GM19467 (cell line): ENCODE data around the gene MROH7.

Experiments
- ATAC-seq: cut with Tn5 transposase; IDR thresholded peaks from one replicate; pipeline ENCODE4 v1.9.1; 2021; ENCODE audit warnings: mild to moderate bottlenecking, moderate library complexity; ENCODE audit not compliant: unreplicated experiment

The MROH7 gene

GRCh38 chr1:54728027-54728426 is 86.4 kb downstream of the MROH7 start:
- no peak for ATAC-seq

- ATAC-seq: no peak
These were observed 95.1 kb downstream of the MROH7 start for GRCh38 chr1:54736685-54737084.

- ATAC-seq: no peak
These were observed 96.7 kb downstream of the MROH7 start for GRCh38 chr1:54738244-54738643.

GRCh38 chr1:54741531-54741930 is 99.9 kb downstream of the MROH7 start:
- no peak for ATAC-seq

GRCh38 chr1:54742282-54742681 is 100.7 kb downstream of the MROH7 start:
- ATAC-seq: no peak

GRCh38 chr1:54743416-54744226 is 102.0 kb downstream of the MROH7 start:
- ATAC-seq: no peak

GRCh38 chr1:54744696-54745095 is 103.1 kb downstream of the MROH7 start:
- no peak for ATAC-seq

GRCh38 chr1:54745274-54745673 is 103.7 kb downstream of the MROH7 start:
- ATAC-seq: no peak

GRCh38 chr1:54745864-54746263 is 104.3 kb downstream of the MROH7 start:
- ATAC-seq: no peak

GRCh38 chr1:54748094-54748835 is 106.7 kb downstream of the MROH7 start:
- no peak for ATAC-seq

GRCh38 chr1:54750596-54750995 is 109.0 kb downstream of the MROH7 start:
- ATAC-seq: no peak

- no peak for ATAC-seq
These were observed 109.8 kb downstream of the MROH7 start for GRCh38 chr1:54751426-54751825.

- no peak for ATAC-seq
These were observed 112.5 kb downstream of the MROH7 start for GRCh38 chr1:54754045-54754444.

- ATAC-seq: no peak
These were observed 113.1 kb downstream of the MROH7 start for GRCh38 chr1:54754486-54755285.

GRCh38 chr1:54757833-54758232 is 116.2 kb downstream of the MROH7 start:
- ATAC-seq: no peak

GRCh38 chr1:54758678-54759348 is 117.2 kb downstream of the MROH7 start:
- ATAC-seq: no peak
